Esophagus squamous epithelium (tissue), 4 donors: ENCODE data around the gene NUP210.

Source experiments
- CTCF ChIP-seq, 6 experiments: fragments of 450-650 bp in 4 of 6; fragments of 200-600 bp in 2 of 6; sonication (generic) in 2 of 6; IDR thresholded peaks; one replicate each; pipeline ENCODE4 v1.5.1; 2016 to 2019; ENCODE audit warnings: antibody characterized with exemption in 6 of 6, mild to moderate bottlenecking in 4 of 6, moderate library complexity in 4 of 6
- POLR2A ChIP-seq, 4 donors: fragments of 450-650 bp; IDR thresholded peaks; one replicate each; pipeline ENCODE4 v1.6.1; 2017; ENCODE audit warnings: antibody characterized with exemption in 4 of 4, mild to moderate bottlenecking in 4 of 4, moderate library complexity in 3 of 4

- TF ChIP-seq CTCF (IDR thresholded peaks at IDR 0.05) (no peak), POLR2A (IDR thresholded peaks at IDR 0.05) (no peak)
Measured at GRCh38 chr3:13388816-13389215, 31.3 kb downstream of the NUP210 start.
